ENCODE data around the gene OR5T3. TPM values are rescaled to one million over a fixed set of nuclear protein-coding genes. Genes with fewer than 3 reads are reported as not detected.

OR5T3 gene
- total and polyA plus RNA-seq, 2 experiments from 2014 or later: not detected

Other genes starting within 250 kb of the OR5T3 start
- gene OR5AS1, start 224.6 kb upstream of the OR5T3 start, total RNA-seq: not detected in 2 replicates
- gene OR5AS1, start 224.6 kb upstream of the OR5T3 start, polyA plus RNA-seq: not detected in 2 replicates
- not detected in 2 replicates for gene OR8I2, start 158.9 kb upstream of the OR5T3 start, total RNA-seq
- not detected in 2 replicates for gene OR8I2, start 158.9 kb upstream of the OR5T3 start, polyA plus RNA-seq
- gene OR8H2, start 148.6 kb upstream of the OR5T3 start, total RNA-seq: not detected in 2 replicates
- gene OR8H2, start 148.6 kb upstream of the OR5T3 start, polyA plus RNA-seq: not detected in 2 replicates
- gene OR8H3, start 129.9 kb upstream of the OR5T3 start, total RNA-seq: not detected in 2 replicates
- not detected in 2 replicates for gene OR8H3, start 129.9 kb upstream of the OR5T3 start, polyA plus RNA-seq
- not detected in 2 replicates for gene OR8J3, start 112.1 kb upstream of the OR5T3 start, total RNA-seq
- not detected in 2 replicates for gene OR8J3, start 112.1 kb upstream of the OR5T3 start, polyA plus RNA-seq
- not detected in 2 replicates for gene OR8K5, start 91.9 kb upstream of the OR5T3 start, total RNA-seq
- gene OR8K5, start 91.9 kb upstream of the OR5T3 start, polyA plus RNA-seq: not detected in 2 replicates
- gene OR5J2, start 75.6 kb upstream of the OR5T3 start, total RNA-seq: not detected in 2 replicates
- not detected in 2 replicates for gene OR5J2, start 75.6 kb upstream of the OR5T3 start, polyA plus RNA-seq
- gene OR5T2, start 18.0 kb upstream of the OR5T3 start, total RNA-seq: not detected in 2 replicates
- gene OR5T2, start 18.0 kb upstream of the OR5T3 start, polyA plus RNA-seq: not detected in 2 replicates
- not detected in 2 replicates for gene OR5T1, start 21.9 kb downstream of the OR5T3 start, total RNA-seq
- gene OR5T1, start 21.9 kb downstream of the OR5T3 start, polyA plus RNA-seq: not detected in 2 replicates
- gene OR8H1, start 40.0 kb downstream of the OR5T3 start, total RNA-seq: not detected in 2 replicates
- gene OR8H1, start 40.0 kb downstream of the OR5T3 start, polyA plus RNA-seq: not detected in 2 replicates
- not detected in 2 replicates for gene OR8K3, start 62.9 kb downstream of the OR5T3 start, total RNA-seq
- gene OR8K3, start 62.9 kb downstream of the OR5T3 start, polyA plus RNA-seq: not detected in 2 replicates
- not detected in 2 replicates for gene OR8K1, start 93.8 kb downstream of the OR5T3 start, total RNA-seq
- not detected in 2 replicates for gene OR8K1, start 93.8 kb downstream of the OR5T3 start, polyA plus RNA-seq
- gene OR8J1, start 102.0 kb downstream of the OR5T3 start, total RNA-seq: not detected in 2 replicates
- gene OR8J1, start 102.0 kb downstream of the OR5T3 start, polyA plus RNA-seq: not detected in 2 replicates
- not detected in 2 replicates for gene OR8U1, start 123.4 kb downstream of the OR5T3 start, total RNA-seq
- gene OR8U1, start 123.4 kb downstream of the OR5T3 start, polyA plus RNA-seq: not detected in 2 replicates
- gene OR5AL1, start 160.4 kb downstream of the OR5T3 start, total RNA-seq: not detected in 2 replicates
- gene OR5AL1, start 160.4 kb downstream of the OR5T3 start, polyA plus RNA-seq: not detected in 2 replicates
- gene OR5M3, start 221.1 kb downstream of the OR5T3 start, total RNA-seq: not detected in 2 replicates
- gene OR5M3, start 221.1 kb downstream of the OR5T3 start, polyA plus RNA-seq: not detected in 2 replicates
- gene OR5M8, start 239.1 kb downstream of the OR5T3 start, total RNA-seq: not detected in 2 replicates
- gene OR5M8, start 239.1 kb downstream of the OR5T3 start, polyA plus RNA-seq: not detected in 2 replicates

Data from hepatocyte (in vitro differentiated cells).